Lower leg skin (tissue), 3 donors: ENCODE measurements around the gene ZHX3.

Experiments used
- POLR2A ChIP-seq, 2 donors: fragments of 450-650 bp; IDR thresholded peaks; one replicate each; pipeline ENCODE4 v1.6.1; 2016 to 2017; ENCODE audit warnings: antibody characterized with exemption in 2 of 2, mild to moderate bottlenecking in 1 of 2, moderate library complexity in 1 of 2
- TF ChIP-seq, protein P1 (sequence below), 3 donors: fragments of 450-650 bp; IDR thresholded peaks; one replicate each; pipeline ENCODE4 v1.5.1; 2016; ENCODE audit warnings: antibody characterized with exemption in 3 of 3, mild to moderate bottlenecking in 3 of 3, moderate library complexity in 2 of 3

DNA sequence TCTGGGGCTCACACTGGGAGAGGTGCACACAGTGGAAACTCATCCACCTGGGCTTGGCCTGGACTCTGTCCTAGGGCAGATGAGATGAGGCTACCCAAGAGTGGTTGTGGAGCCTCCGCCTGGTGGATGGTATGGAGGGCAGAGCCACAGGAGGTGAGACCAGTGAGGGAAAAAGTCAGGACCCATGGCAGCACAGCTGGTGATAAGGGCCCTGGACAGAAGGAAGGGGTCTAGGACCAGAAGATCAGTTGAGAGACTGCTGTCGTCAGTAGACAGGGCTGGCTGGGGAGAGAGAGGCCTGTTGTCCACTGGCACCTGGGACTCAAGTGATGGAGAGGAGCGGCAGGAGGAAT is 150.4 kb downstream of the ZHX3 start:
- TF ChIP-seq POLR2A (IDR thresholded peaks at IDR 0.05) = no peak
- TF ChIP-seq, protein P1, sequence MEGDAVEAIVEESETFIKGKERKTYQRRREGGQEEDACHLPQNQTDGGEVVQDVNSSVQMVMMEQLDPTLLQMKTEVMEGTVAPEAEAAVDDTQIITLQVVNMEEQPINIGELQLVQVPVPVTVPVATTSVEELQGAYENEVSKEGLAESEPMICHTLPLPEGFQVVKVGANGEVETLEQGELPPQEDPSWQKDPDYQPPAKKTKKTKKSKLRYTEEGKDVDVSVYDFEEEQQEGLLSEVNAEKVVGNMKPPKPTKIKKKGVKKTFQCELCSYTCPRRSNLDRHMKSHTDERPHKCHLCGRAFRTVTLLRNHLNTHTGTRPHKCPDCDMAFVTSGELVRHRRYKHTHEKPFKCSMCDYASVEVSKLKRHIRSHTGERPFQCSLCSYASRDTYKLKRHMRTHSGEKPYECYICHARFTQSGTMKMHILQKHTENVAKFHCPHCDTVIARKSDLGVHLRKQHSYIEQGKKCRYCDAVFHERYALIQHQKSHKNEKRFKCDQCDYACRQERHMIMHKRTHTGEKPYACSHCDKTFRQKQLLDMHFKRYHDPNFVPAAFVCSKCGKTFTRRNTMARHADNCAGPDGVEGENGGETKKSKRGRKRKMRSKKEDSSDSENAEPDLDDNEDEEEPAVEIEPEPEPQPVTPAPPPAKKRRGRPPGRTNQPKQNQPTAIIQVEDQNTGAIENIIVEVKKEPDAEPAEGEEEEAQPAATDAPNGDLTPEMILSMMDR (IDR thresholded peaks at IDR 0.05) = no peak
